K562 treated with DMSO at 1 percent for 4 hours (cell line): ENCODE results near the gene GYPB. TPM values are rescaled to one million over a fixed set of nuclear protein-coding genes. Genes with fewer than 3 reads are reported as not detected.

Experiments used
- total RNA-seq: library from RNA; unstranded; fragments of 300-600 nt; gene quantifications from 2 replicates; pipeline ENCODE4 v1.2.3, GENCODE V29; 2022; ENCODE audit not compliant: insufficient read depth

GYPB gene
- total RNA-seq, result 29.7 and 33.5 TPM in 2 replicates

DNA sequence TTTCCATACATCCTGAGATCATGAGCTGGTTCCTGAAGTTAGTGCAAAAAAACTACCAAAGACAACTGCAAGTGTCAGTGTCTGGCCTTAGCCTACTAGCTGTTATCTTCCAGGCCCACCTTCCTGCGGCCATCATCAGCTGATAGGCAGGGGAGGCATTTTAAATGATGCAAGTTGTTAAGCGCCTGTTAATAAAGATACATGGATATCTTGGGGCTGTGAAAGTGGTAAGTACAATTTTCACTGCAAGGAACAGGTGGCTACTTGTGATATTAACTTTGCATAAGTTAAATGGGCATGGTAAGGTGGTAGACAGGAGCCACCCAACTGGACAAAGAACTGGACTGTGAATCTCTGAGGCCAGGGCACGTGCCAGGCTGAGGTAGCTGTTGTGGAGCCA lies at the start of gene GYPB:
Gene GYPB (minus strand): TSS at position 104 of the 400 bp plus-strand sequence. CDS start 93 bp downstream, at position 11.

Other genes starting within 250 kb of the GYPB start
- gene GYPE, start 113.8 kb downstream of the GYPB start, total RNA-seq, result 7.9 and 8.7 TPM in 2 replicates
- gene GYPA, start 121.3 kb upstream of the GYPB start, total RNA-seq, result 15.0 and 17.3 TPM in 2 replicates